ENCODE measurements around the gene HSDL2.

The HSDL2 gene

GRCh38 chr9:112494153-112494552, 114.2 kb downstream of the HSDL2 start:
- no peak for DNase-seq (ENCODE audit: low read depth)
- H3K4me3 ChIP-seq (ENCODE audit: low read depth, low read length) = no peak overlapping the region
- TF ChIP-seq POLR2A (IDR thresholded peaks at IDR 0.05; ENCODE audit: extremely low read depth, insufficient read length) = no peak
- TF ChIP-seq MYC (IDR thresholded peaks at IDR 0.05; ENCODE audit: low read depth, low read length) = no peak
- TF ChIP-seq, protein P1, sequence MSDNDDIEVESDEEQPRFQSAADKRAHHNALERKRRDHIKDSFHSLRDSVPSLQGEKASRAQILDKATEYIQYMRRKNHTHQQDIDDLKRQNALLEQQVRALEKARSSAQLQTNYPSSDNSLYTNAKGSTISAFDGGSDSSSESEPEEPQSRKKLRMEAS (IDR thresholded peaks at IDR 0.05; ENCODE audit: low read depth, low read length) = no peak
- TF ChIP-seq, protein P2, sequence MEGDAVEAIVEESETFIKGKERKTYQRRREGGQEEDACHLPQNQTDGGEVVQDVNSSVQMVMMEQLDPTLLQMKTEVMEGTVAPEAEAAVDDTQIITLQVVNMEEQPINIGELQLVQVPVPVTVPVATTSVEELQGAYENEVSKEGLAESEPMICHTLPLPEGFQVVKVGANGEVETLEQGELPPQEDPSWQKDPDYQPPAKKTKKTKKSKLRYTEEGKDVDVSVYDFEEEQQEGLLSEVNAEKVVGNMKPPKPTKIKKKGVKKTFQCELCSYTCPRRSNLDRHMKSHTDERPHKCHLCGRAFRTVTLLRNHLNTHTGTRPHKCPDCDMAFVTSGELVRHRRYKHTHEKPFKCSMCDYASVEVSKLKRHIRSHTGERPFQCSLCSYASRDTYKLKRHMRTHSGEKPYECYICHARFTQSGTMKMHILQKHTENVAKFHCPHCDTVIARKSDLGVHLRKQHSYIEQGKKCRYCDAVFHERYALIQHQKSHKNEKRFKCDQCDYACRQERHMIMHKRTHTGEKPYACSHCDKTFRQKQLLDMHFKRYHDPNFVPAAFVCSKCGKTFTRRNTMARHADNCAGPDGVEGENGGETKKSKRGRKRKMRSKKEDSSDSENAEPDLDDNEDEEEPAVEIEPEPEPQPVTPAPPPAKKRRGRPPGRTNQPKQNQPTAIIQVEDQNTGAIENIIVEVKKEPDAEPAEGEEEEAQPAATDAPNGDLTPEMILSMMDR (IDR thresholded peaks at IDR 0.05; ENCODE audit: low read depth, low read length) = no peak

DNA sequence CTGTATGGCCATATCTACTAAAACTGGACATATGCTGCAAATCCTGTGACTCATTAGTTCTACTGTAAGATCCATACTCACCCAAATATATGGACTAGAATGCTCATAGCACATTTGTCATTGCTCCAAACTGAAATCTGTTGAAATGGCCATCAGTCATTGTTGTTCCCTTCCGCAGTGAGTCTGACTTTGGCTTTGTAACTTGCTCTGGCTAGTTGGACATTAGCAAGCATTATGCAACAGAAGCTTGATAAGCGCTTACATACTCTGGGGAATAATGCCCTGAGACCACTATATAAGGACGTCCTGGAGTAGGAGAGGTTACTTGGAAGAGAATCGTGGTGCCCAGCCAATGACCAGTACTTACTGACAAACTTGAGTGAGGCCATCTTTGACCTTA, 115.7 kb downstream of the HSDL2 start:
- TF ChIP-seq POLR2A (IDR thresholded peaks at IDR 0.05; ENCODE audit: extremely low read depth, insufficient read length) (no peak), MYC (IDR thresholded peaks at IDR 0.05; ENCODE audit: low read depth, low read length) (no peak)
- TF ChIP-seq, protein P2 (IDR thresholded peaks at IDR 0.05; ENCODE audit: low read depth, low read length) = no peak
- TF ChIP-seq, protein P1 (IDR thresholded peaks at IDR 0.05; ENCODE audit: low read depth, low read length) = no peak
- peak; percentile 86 for DNase-seq (ENCODE audit: low read depth)
- H3K4me3 ChIP-seq (ENCODE audit: low read depth, low read length) = peak overlapping the region; percentile 45

DNA sequence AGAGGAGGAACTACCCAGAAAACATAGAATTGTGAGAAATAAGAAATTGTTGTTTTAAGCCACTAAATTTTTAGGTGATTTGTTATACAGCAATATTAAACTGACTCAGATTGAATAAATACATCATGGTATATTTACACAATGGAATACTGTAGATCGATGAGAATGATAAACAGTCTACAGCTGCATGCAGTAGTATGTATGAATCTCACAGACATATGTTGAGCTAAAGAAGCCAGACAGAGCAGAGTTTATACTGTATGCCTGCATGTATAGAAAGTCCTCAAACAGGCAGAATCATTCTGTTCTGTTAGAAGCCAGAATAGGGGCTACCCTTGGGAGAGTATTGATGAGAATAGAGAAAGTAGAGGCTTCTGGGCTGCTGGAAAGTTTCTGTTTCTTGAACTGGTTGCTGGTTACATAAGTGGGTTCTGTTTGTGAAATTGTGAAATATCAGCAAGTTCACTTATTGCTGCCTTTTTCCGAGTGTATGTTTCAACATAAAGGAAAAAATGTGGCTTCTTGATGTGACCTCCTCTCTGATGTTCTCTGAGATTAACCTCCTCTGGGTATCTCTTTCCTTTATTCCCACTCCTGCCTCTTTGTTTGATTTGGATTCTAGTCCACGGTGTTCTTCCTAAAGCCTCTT, 116.3 kb downstream of the HSDL2 start:
- H3K4me3 ChIP-seq (ENCODE audit: low read depth, low read length) = peak overlapping the region; percentile 45
- TF ChIP-seq, protein P2 (IDR thresholded peaks at IDR 0.05; ENCODE audit: low read depth, low read length) = no peak
- TF ChIP-seq MYC (IDR thresholded peaks at IDR 0.05; ENCODE audit: low read depth, low read length) (peak; percentile 73), POLR2A (IDR thresholded peaks at IDR 0.05; ENCODE audit: extremely low read depth, insufficient read length) (peak; percentile 7)
- TF ChIP-seq, protein P1 (IDR thresholded peaks at IDR 0.05; ENCODE audit: low read depth, low read length) = peak; percentile 47; the same call in 1 of the 2 replicates
- DNase-seq (ENCODE audit: low read depth) = peak; percentile 84

- no peak overlapping the region for H3K4me3 ChIP-seq (ENCODE audit: low read depth, low read length)
- no peak for DNase-seq (ENCODE audit: low read depth)
- TF ChIP-seq MYC (IDR thresholded peaks at IDR 0.05; ENCODE audit: low read depth, low read length) = no peak
- TF ChIP-seq POLR2A (IDR thresholded peaks at IDR 0.05; ENCODE audit: extremely low read depth, insufficient read length) = no peak
- TF ChIP-seq, protein P2 (IDR thresholded peaks at IDR 0.05; ENCODE audit: low read depth, low read length) = no peak
- TF ChIP-seq, protein P1 (IDR thresholded peaks at IDR 0.05; ENCODE audit: low read depth, low read length) = no peak
Observed at GRCh38 chr9:112500842-112501241, 120.9 kb downstream of the HSDL2 start.

DNA sequence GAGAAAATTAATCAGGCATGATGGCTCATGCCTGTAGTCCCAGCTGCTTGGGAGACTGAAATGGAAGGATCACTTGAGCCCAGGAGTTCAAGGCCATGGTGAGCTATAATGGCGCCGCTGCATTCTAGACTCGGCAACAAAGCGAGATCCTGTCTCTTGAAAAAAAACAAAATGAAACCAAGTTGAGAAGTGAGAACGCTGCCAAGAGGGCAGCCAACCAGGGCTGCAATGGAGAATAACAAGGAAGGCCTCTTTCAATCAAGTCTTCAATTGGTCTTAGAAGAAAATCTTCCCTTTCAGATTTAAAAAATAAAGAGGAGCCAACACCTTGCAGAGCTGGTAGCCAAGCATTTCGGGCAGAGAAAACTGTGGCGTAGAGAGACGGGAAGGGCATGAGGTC, 121.4 kb downstream of the HSDL2 start:
- no peak for DNase-seq (ENCODE audit: low read depth)
- H3K4me3 ChIP-seq (ENCODE audit: low read depth, low read length) = no peak overlapping the region
- TF ChIP-seq POLR2A (IDR thresholded peaks at IDR 0.05; ENCODE audit: extremely low read depth, insufficient read length) = no peak
- TF ChIP-seq, protein P1 (IDR thresholded peaks at IDR 0.05; ENCODE audit: low read depth, low read length) = no peak
- TF ChIP-seq, protein P2 (IDR thresholded peaks at IDR 0.05; ENCODE audit: low read depth, low read length) = no peak
- no peak for TF ChIP-seq MYC (IDR thresholded peaks at IDR 0.05; ENCODE audit: low read depth, low read length)

Data from NB4 (cell line).